CD4-positive, CD25-positive, alpha-beta regulatory T cell (primary cell): ENCODE data around the gene ELSPBP1. TPM values are rescaled to one million over a fixed set of nuclear protein-coding genes. Genes with fewer than 3 reads are reported as not detected.

Experiments used
- ATAC-seq, 2 donors: fragments of 150-1000 bp; cut with Tn5 transposase; one replicate each; pipeline ENCODE4 v1.10.0; 2021; ENCODE audit warnings: low read depth in 2 of 2, moderate number of reproducible peaks in 2 of 2, moderate library complexity in 1 of 2
- DNase-seq, 3 donors: peaks; one replicate each; pipeline versions ENCODE4 v3.0.0 to v3.0.0-alpha.2; 2012 to 2022; ENCODE audit warnings: mixed read lengths in 1 of 3
- H3K27ac ChIP-seq: one replicate; pipeline ENCODE4 v1.7.0; 2013; ENCODE audit warnings: mild to moderate bottlenecking, low read length; ENCODE audit not compliant: insufficient read depth, poor library complexity, severe bottlenecking
- H3K27me3 ChIP-seq: one replicate; pipeline ENCODE4 v1.7.0; 2013; ENCODE audit warnings: low read length; ENCODE audit not compliant: control insufficient read depth, insufficient read depth
- H3K36me3 ChIP-seq: one replicate; pipeline ENCODE4 v1.7.0; 2013; ENCODE audit warnings: mild to moderate bottlenecking, low read length, moderate library complexity; ENCODE audit not compliant: control insufficient read depth, insufficient read depth
- H3K4me1 ChIP-seq: 2 replicates; pipeline ENCODE4 v1.7.0; 2013; ENCODE audit warnings: mild to moderate bottlenecking, low read length; ENCODE audit not compliant: insufficient read depth, control insufficient read depth, poor library complexity, severe bottlenecking
- H3K4me3 ChIP-seq: one replicate; pipeline ENCODE4 v1.7.0; 2013; ENCODE audit warnings: low read depth, mild to moderate bottlenecking, low read length, moderate library complexity
- H3K9me3 ChIP-seq, 2 experiments: 1 replicate in 1 of 2; 2 replicates in 1 of 2; pipeline ENCODE4 v1.7.0; 2013; ENCODE audit warnings: low read length in 2 of 2, mild to moderate bottlenecking in 1 of 2, moderate library complexity in 1 of 2; ENCODE audit not compliant: control insufficient read depth in 2 of 2
- H3K27ac Mint-ChIP-seq, 3 donors: one replicate each; pipeline ENCODE4 v1.8.0; 2020 to 2022; ENCODE audit warnings: mild to moderate bottlenecking in 3 of 3, mixed read lengths in 3 of 3, moderate library complexity in 2 of 3
- H3K27me3 Mint-ChIP-seq: one replicate; pipeline ENCODE4 v1.8.0; 2022; ENCODE audit warnings: mild to moderate bottlenecking, mixed read lengths
- H3K36me3 Mint-ChIP-seq: one replicate; pipeline ENCODE4 v1.8.0; 2020; ENCODE audit warnings: mixed read lengths
- H3K4me1 Mint-ChIP-seq, 4 donors: one replicate each; pipeline ENCODE4 v1.8.0; 2020 to 2022; ENCODE audit warnings: mixed read lengths in 4 of 4, mild to moderate bottlenecking in 1 of 4
- H3K4me3 Mint-ChIP-seq, 4 donors: one replicate each; pipeline ENCODE4 v1.8.0; 2020 to 2022; ENCODE audit warnings: mild to moderate bottlenecking in 4 of 4, mixed read lengths in 4 of 4, moderate library complexity in 3 of 4
- H3K9me3 Mint-ChIP-seq, 7 donors: one replicate each; pipeline ENCODE4 v1.8.0; 2020 to 2022; ENCODE audit warnings: mixed read lengths in 7 of 7, mild to moderate bottlenecking in 3 of 7, moderate library complexity in 2 of 7
- polyA plus RNA-seq, 4 donors: library from polyadenylated mRNA; unstranded; fragments of 300-500 nt; fragmentation: Illumina TruSeq; gene quantifications; one replicate each; pipeline ENCODE4 v1.2.3, GENCODE V29; 2021
- total RNA-seq: library from RNA; stranded (reverse); gene quantifications from one replicate; pipeline ENCODE4 v1.2.3, GENCODE V29; 2022

The ELSPBP1 gene
- total and polyA plus RNA-seq, 5 donors from 2014 or later, result not detected

DNA sequence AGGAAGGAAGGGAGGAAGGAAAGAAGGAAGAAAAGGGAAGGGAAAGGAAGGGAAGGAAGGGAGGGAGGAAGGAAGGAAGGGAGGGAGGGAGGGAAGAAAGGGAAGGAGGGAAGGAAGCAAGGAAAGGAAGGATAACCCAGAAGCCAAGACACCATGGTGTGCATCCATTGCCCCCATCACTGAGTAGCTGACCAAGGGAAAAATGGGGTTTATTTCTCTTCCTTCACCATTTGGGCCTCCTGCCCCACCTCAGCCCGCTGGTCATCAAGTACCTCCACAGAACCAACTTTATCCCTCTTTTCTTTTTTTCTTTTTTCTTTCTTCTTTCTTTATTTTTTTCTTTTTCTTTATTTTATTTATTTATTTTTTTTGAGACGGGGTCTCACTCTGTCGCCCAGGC, 29.1 kb downstream of the ELSPBP1 start:
- Mint-ChIP-seq H3K4me1 (no peaks in the 10 kb centered on the region), H3K27me3 (peaks cover 35% of the 10 kb centered on the region), H3K36me3 (no peaks in the 10 kb centered on the region)

GRCh38 chr19:48025480-48025879, 31.0 kb downstream of the ELSPBP1 start:
- Histone ChIP-seq H3K27me3 (no peaks in the 10 kb centered on the region), H3K4me3 (no peak overlapping the region), H3K4me1 (no peaks in the 10 kb centered on the region), H3K9me3 (no peaks in the 10 kb centered on the region), H3K27ac (no peak overlapping the region), H3K36me3 (no peaks in the 10 kb centered on the region)
- Mint-ChIP-seq H3K27me3 (peaks cover 36% of the 10 kb centered on the region), H3K27ac (no peak overlapping the region), H3K4me1 (no peaks in the 10 kb centered on the region), H3K36me3 (no peaks in the 10 kb centered on the region), H3K4me3 (no peak overlapping the region), H3K9me3 (peaks cover 0 to 3% (median 0%) of the 10 kb centered on the region in 7 donors)
- DNase-seq, result no peak
- ATAC-seq, result no peak

More for the DNA sequence above, 29.1 kb downstream of the ELSPBP1 start:
- ATAC-seq (no peak), DNase-seq (no peak)
- Mint-ChIP-seq H3K4me3 (no peak overlapping the region), H3K9me3 (peaks cover 0 to 3% (median 0%) of the 10 kb centered on the region in 7 donors), H3K27ac (no peak overlapping the region)
- H3K27ac ChIP-seq, result no peak overlapping the region
- no peaks in the 10 kb centered on the region for H3K4me1 ChIP-seq
- H3K27me3 ChIP-seq, result no peaks in the 10 kb centered on the region
- H3K36me3 ChIP-seq, result no peaks in the 10 kb centered on the region
- H3K4me3 ChIP-seq, result no peak overlapping the region
- no peaks in the 10 kb centered on the region for H3K9me3 ChIP-seq

DNA sequence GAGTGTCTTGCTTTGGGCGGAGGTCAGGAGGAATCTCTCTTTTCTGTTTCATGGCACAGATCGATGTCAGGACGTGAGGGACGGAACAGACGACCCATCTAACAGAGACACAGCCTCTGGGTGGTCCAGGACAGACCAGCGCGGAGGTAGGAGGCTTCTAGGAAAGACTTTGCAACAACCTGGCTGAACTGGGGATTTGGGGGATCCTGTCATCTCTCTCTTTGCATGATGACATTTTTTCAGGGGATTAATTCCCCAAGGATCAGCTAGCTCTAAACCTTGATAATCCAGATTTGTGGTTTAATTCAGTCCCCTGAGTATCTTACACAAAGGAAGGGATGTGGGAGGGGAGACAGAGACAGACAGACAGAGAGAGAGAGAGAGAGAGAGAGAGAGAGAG, 35.0 kb downstream of the ELSPBP1 start:
- Mint-ChIP-seq H3K4me1 (no peaks in the 10 kb centered on the region), H3K27ac (no peak overlapping the region), H3K36me3 (no peaks in the 10 kb centered on the region), H3K27me3 (peaks cover 25% of the 10 kb centered on the region), H3K4me3 (no peak overlapping the region), H3K9me3 (peaks cover 0 to 3% (median 0%) of the 10 kb centered on the region in 7 donors)
- Histone ChIP-seq H3K27ac (no peak overlapping the region), H3K9me3 (no peaks in the 10 kb centered on the region), H3K27me3 (no peaks in the 10 kb centered on the region), H3K4me3 (no peak overlapping the region), H3K4me1 (no peaks in the 10 kb centered on the region), H3K36me3 (no peaks in the 10 kb centered on the region)
- ATAC-seq, result no peak
- no peak for DNase-seq

GRCh38 chr19:48030073-48030472, 35.6 kb downstream of the ELSPBP1 start:
- DNase-seq (no peak), ATAC-seq (no peak)
- Histone ChIP-seq H3K9me3 (no peaks in the 10 kb centered on the region), H3K4me3 (no peak overlapping the region), H3K27ac (no peak overlapping the region), H3K36me3 (no peaks in the 10 kb centered on the region), H3K4me1 (no peaks in the 10 kb centered on the region), H3K27me3 (no peaks in the 10 kb centered on the region)
- no peaks in the 10 kb centered on the region for H3K36me3 Mint-ChIP-seq
- no peaks in the 10 kb centered on the region for H3K4me1 Mint-ChIP-seq
- peaks cover 0 to 3% (median 0%) of the 10 kb centered on the region in 7 donors for H3K9me3 Mint-ChIP-seq
- peaks cover 21% of the 10 kb centered on the region for H3K27me3 Mint-ChIP-seq
- H3K4me3 Mint-ChIP-seq, result no peak overlapping the region
- no peak overlapping the region for H3K27ac Mint-ChIP-seq

- no peaks in the 10 kb centered on the region for H3K4me1 Mint-ChIP-seq
- H3K4me3 Mint-ChIP-seq, result no peak overlapping the region
- H3K27ac Mint-ChIP-seq, result no peak overlapping the region
- no peaks in the 10 kb centered on the region for H3K36me3 Mint-ChIP-seq
- peaks cover 0 to 14% (median 3%) of the 10 kb centered on the region in 7 donors for H3K9me3 Mint-ChIP-seq
- DNase-seq (no peak), ATAC-seq (no peak)
- Histone ChIP-seq H3K4me3 (no peak overlapping the region), H3K4me1 (no peaks in the 10 kb centered on the region), H3K27me3 (no peaks in the 10 kb centered on the region), H3K27ac (no peak overlapping the region), H3K9me3 (peaks cover 8 to 11% of the 10 kb centered on the region in 2 experiments), H3K36me3 (no peaks in the 10 kb centered on the region)
- H3K27me3 Mint-ChIP-seq, result peaks cover 14% of the 10 kb centered on the region
These were observed 39.2 kb downstream of the ELSPBP1 start for GRCh38 chr19:48033604-48034003.

GRCh38 chr19:48036765-48037164, 42.3 kb downstream of the ELSPBP1 start:
- H3K36me3 Mint-ChIP-seq, result no peaks in the 10 kb centered on the region
- Histone ChIP-seq H3K27ac (no peak overlapping the region), H3K4me3 (no peak overlapping the region), H3K36me3 (no peaks in the 10 kb centered on the region), H3K4me1 (no peaks in the 10 kb centered on the region), H3K9me3 (peaks cover 8 to 11% of the 10 kb centered on the region in 2 experiments), H3K27me3 (no peaks in the 10 kb centered on the region)
- H3K4me1 Mint-ChIP-seq, result no peaks in the 10 kb centered on the region
- no peak overlapping the region for H3K27ac Mint-ChIP-seq
- no peak for ATAC-seq
- no peak for DNase-seq
- H3K9me3 Mint-ChIP-seq, result peaks cover 0 to 19% (median 3%) of the 10 kb centered on the region in 7 donors
- H3K27me3 Mint-ChIP-seq, result peaks cover 2% of the 10 kb centered on the region
- no peak overlapping the region for H3K4me3 Mint-ChIP-seq

DNA sequence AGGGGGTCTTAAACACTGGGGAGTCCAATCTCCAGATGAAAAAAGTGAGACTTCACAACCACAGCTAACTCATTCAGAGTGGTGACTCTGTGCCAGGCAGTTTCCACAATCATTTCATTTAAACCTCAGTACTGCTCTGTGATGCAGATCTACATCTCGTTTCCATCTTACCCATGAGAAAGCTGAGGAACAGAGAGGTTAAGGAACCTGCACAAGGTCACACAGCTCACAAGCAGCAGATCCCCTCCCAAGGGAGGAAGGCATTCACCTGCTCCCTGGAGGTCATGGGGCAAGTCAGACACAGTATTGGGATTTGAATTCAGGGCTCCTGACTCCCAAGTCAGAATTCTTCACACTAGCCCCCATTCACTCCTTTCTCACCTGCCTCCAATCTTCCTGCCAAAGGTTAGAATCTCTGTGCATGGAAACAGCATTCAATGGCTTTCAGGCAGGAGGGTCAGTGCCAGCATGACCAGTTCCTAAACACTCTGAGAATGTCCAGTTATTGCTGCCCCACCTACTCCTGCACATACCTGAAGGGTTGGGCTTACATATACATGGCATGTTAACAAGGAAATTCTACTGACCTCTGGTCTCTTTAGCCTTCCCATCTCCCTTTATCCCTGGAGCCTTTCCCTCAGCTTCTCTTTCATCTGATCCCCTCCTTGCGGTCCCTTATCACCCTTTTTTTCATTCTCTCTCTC, 47.6 kb downstream of the ELSPBP1 start:
- H3K27me3 Mint-ChIP-seq, result peaks cover 11% of the 10 kb centered on the region
- ATAC-seq (no peak), DNase-seq (no peak)
- no peak overlapping the region for H3K27ac Mint-ChIP-seq
- no peaks in the 10 kb centered on the region for H3K36me3 ChIP-seq
- H3K4me3 Mint-ChIP-seq, result no peak overlapping the region
- H3K36me3 Mint-ChIP-seq, result no peaks in the 10 kb centered on the region
- H3K9me3 ChIP-seq, result peaks cover 0 to under 1% of the 10 kb centered on the region in 2 experiments
- peaks cover 0 to 6% (median 0%) of the 10 kb centered on the region in 7 donors for H3K9me3 Mint-ChIP-seq
- H3K4me1 ChIP-seq, result no peaks in the 10 kb centered on the region
- no peak overlapping the region for H3K27ac ChIP-seq
- H3K4me3 ChIP-seq, result no peak overlapping the region
- no peaks in the 10 kb centered on the region for H3K4me1 Mint-ChIP-seq
- no peaks in the 10 kb centered on the region for H3K27me3 ChIP-seq

DNA sequence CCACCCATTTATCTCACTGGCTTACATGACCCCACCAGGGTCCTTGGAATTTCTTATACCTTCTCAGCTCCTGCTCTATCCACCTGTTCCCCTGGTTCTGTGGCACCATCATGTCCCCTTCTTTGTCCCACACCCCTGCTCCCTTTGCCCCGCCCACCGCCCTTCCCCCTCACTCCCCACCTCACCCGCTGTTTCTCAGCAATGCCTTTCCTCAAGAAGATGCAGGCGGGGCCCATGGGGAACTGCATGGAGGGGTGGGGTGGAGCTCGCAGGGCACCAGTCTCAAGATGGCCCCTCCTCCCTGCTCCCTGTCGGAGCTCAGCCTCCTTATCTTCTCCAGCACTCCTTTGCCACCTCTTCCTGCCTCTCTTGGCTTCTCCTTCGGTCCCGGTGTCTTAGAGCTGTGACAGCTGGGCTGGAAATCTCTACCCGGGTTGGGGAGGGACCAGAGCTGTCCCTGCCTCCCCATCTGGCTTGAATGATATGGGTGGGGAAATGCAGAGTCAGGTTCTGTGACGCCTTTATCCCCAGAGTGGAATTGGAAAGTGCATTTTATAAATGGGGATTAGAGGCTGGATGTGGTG, 49.3 kb downstream of the ELSPBP1 start, which contains the start of gene CABP5:
CABP5 (minus strand) TSS at position 405 of the 584 bp plus-strand sequence; CDS start at position 248, 157 bp downstream.
- no peak within 1 kb of the TSS for H3K4me3 ChIP-seq
- no peak for ATAC-seq
- no peaks in the 10 kb centered on the region for H3K9me3 ChIP-seq
- peaks cover 0 to 6% (median 0%) of the 10 kb centered on the region in 7 donors for H3K9me3 Mint-ChIP-seq
- H3K27me3 Mint-ChIP-seq, result peaks cover 15% of the 10 kb centered on the region
- H3K27ac ChIP-seq, result no peak within 1 kb of the TSS
- DNase-seq, result no peak
- no peaks in the 10 kb centered on the region for H3K36me3 ChIP-seq
- H3K36me3 Mint-ChIP-seq, result no peaks in the 10 kb centered on the region
- no peak within 1 kb of the TSS for H3K27ac Mint-ChIP-seq
- H3K4me3 Mint-ChIP-seq, result no peak within 1 kb of the TSS
- H3K4me1 ChIP-seq, result no peaks in the 10 kb centered on the region
- no peaks in the 10 kb centered on the region for H3K27me3 ChIP-seq
- H3K4me1 Mint-ChIP-seq, result no peaks in the 10 kb centered on the region
